K562 (cell line): ENCODE results near the gene SYTL2. TPM values are rescaled to one million over a fixed set of nuclear protein-coding genes. Genes with fewer than 3 reads are reported as not detected.

Source experiments
- ATAC-seq: fragments of 200-7000 bp; cut with Tn5 transposase; 3 replicates; pipeline ENCODE4 v1.9.1; 2020; ENCODE audit warnings: moderate library complexity
- BruUV-seq: library from RNA; stranded (reverse); fragments of 400-500 nt; replicated peaks from 2 replicates; lab custom pipeline; 2021; lab: Mats Ljungman, UMichigan
- CTCF ChIA-PET: fragments of 300-600 bp; formaldehyde crosslinking; extraction: SDS; loops from one replicate; lab custom pipeline; 2021; ENCODE audit warnings: low intra/inter-chr PET ratio; lab: Yijun Ruan, JAX
- POLR2A ChIA-PET: fragments of 300-600, 350-650 bp; sonication (Branson Sonifier 250); formaldehyde crosslinking; extraction: SDS; loops from one replicate; lab custom pipeline; 2021; ENCODE audit warnings: antibody characterized with exemption, inconsistent platforms; lab: Yijun Ruan, JAX
- DNase-seq, 4 experiments: peaks; one replicate each; pipeline versions ENCODE4 v3.0.0 to v3.0.0-alpha.2; 2011 to 2018; ENCODE audit warnings: low spot score in 3 of 4, mixed read lengths in 3 of 4; ENCODE audit errors: extremely low read depth in 1 of 4
- FAIRE-seq: peaks from 2 replicates; lab custom pipeline; 2011; peaks lifted over from hg19 to GRCh38; lab: Jason Lieb, UNC
- H2AFZ ChIP-seq: 2 replicates; pipeline ENCODE4 v1.6.0; 2011; ENCODE audit warnings: low read depth, low read length, control low read depth, inconsistent platforms
- H3K27ac ChIP-seq: fragments of 200-600 bp; 3 replicates; pipeline ENCODE4 v1.8.0; 2011; ENCODE audit warnings: low read depth, mild to moderate bottlenecking, control low read depth, inconsistent platforms, low read length, moderate library complexity, mixed read lengths; ENCODE audit errors: extremely low read depth
- H3K27me3 ChIP-seq, 2 experiments: fragments of 300-600 bp in 1 of 2; 2 replicates in 1 of 2; 3 replicates in 1 of 2; pipeline versions ENCODE4 v1.6.0 to v1.8.0; 2011; ENCODE audit warnings: inconsistent platforms in 2 of 2, low read length in 2 of 2, mild to moderate bottlenecking in 1 of 2, mixed read lengths in 1 of 2, moderate library complexity in 1 of 2; ENCODE audit not compliant: control insufficient read depth in 2 of 2, insufficient read depth in 2 of 2
- H3K36me3 ChIP-seq: fragments of 300-600 bp; 3 replicates; pipeline ENCODE4 v1.8.0; 2011; ENCODE audit warnings: mild to moderate bottlenecking, low read length, inconsistent platforms; ENCODE audit not compliant: control insufficient read depth, insufficient read depth
- H3K4me1 ChIP-seq, 2 experiments: fragments of 200-600 bp in 1 of 2; replicated peaks in 1 of 2; 2 replicates in 1 of 2; 3 replicates in 1 of 2; pipeline versions ENCODE4 v1.5.1 to v1.8.0; 2011; ENCODE audit warnings: inconsistent platforms in 2 of 2, low read length in 2 of 2, mild to moderate bottlenecking in 1 of 2, mixed read lengths in 1 of 2, moderate library complexity in 1 of 2; ENCODE audit not compliant: control insufficient read depth in 2 of 2, insufficient read depth in 2 of 2
- H3K4me2 ChIP-seq: 2 replicates; pipeline ENCODE4 v1.6.1; 2011; ENCODE audit warnings: low read length, control low read depth, inconsistent platforms, mixed read lengths; ENCODE audit not compliant: insufficient read depth
- H3K4me3 ChIP-seq: fragments of 200-600 bp; sonication (generic), shearing (Covaris generic); 2 replicates; pipeline ENCODE4 v1.5.1; 2016; ENCODE audit warnings: control low read depth, inconsistent platforms
- H3K79me2 ChIP-seq: fragments of 200-600 bp; 3 replicates; pipeline ENCODE4 v1.8.0; 2011; ENCODE audit warnings: low read length, inconsistent platforms; ENCODE audit not compliant: control insufficient read depth, insufficient read depth
- H3K9ac ChIP-seq, 2 experiments: 2 replicates each; pipeline versions ENCODE4 v1.6.0 to v1.6.1; 2011; ENCODE audit warnings: low read depth in 2 of 2, low read length in 2 of 2, control low read depth in 1 of 2, inconsistent platforms in 1 of 2, mild to moderate bottlenecking in 1 of 2, mixed read lengths in 1 of 2; ENCODE audit not compliant: insufficient read depth in 1 of 2
- H3K9me1 ChIP-seq: one replicate; pipeline ENCODE4 v1.6.0; 2011; ENCODE audit warnings: inconsistent platforms, mild to moderate bottlenecking, low read length, moderate library complexity; ENCODE audit not compliant: control insufficient read depth, insufficient read depth
- H3K9me3 ChIP-seq: replicated peaks from 2 replicates; pipeline ENCODE4 v1.5.1; 2011; ENCODE audit warnings: low read depth, low read length, inconsistent platforms; ENCODE audit not compliant: control insufficient read depth, insufficient read depth
- H4K20me1 ChIP-seq: replicated peaks from 2 replicates; pipeline ENCODE4 v1.6.1; 2011; ENCODE audit warnings: low read length, inconsistent platforms, mixed read lengths; ENCODE audit not compliant: control insufficient read depth, insufficient read depth
- CBFB ChIP-seq: sonication (generic); formaldehyde crosslinking; IDR thresholded peaks from 2 replicates; pipeline ENCODE4 v1.4.0; 2020; ENCODE audit warnings: mild to moderate bottlenecking, missing genetic modification reagents
- FOXJ3 ChIP-seq: sonication (generic); formaldehyde crosslinking; IDR thresholded peaks from 2 replicates; pipeline ENCODE4 v1.4.0; 2020; ENCODE audit warnings: mild to moderate bottlenecking, missing genetic modification reagents
- MCM5 ChIP-seq: fragments of 450-650 bp; IDR thresholded peaks from 2 replicates; pipeline ENCODE4 v1.6.1; 2016; ENCODE audit warnings: low read depth
- NFIC ChIP-seq: fragments of 450-650 bp; IDR thresholded peaks from 2 replicates; pipeline ENCODE4 v1.6.1; 2017; ENCODE audit warnings: mild to moderate bottlenecking, inconsistent platforms
- POLR2G ChIP-seq: fragments of 200-400 bp; formaldehyde crosslinking; IDR thresholded peaks from 2 replicates; pipeline ENCODE4 v1.6.1; 2017; ENCODE audit warnings: low read depth, mild to moderate bottlenecking, antibody characterized with exemption, low read length, moderate library complexity
- TAF15 ChIP-seq: fragments of 200-400 bp; formaldehyde crosslinking; IDR thresholded peaks from 2 replicates; pipeline ENCODE4 v1.6.1; 2017; ENCODE audit warnings: mild to moderate bottlenecking, low read depth, low read length, moderate library complexity
- U2AF1 ChIP-seq: fragments of 200-400 bp; formaldehyde crosslinking; optimal IDR thresholded peaks from 2 replicates; pipeline ENCODE3; 2017; ENCODE audit warnings: mild to moderate bottlenecking, low read depth, low read length, moderate library complexity
- ZNF347 ChIP-seq: fragments of 450-650 bp; formaldehyde crosslinking; IDR thresholded peaks from 2 replicates; pipeline ENCODE4 v1.4.0; 2020; ENCODE audit warnings: low read depth, mild to moderate bottlenecking, moderate library complexity
- ZNF695 ChIP-seq: fragments of 450-650 bp; formaldehyde crosslinking; IDR thresholded peaks from 2 replicates; pipeline ENCODE4 v1.4.0; 2020; ENCODE audit warnings: mild to moderate bottlenecking, moderate library complexity
- WGBS: fragments of 100-300 bp; shearing (Covaris generic); methylation state at CpG from one replicate; pipeline ENCODE4 v1.1.6; 2016; ENCODE audit warnings: low coverage, mixed read lengths; ENCODE audit not compliant: insufficient coverage; ENCODE audit errors: missing lambda C conversion rate; 5-methylcytosine and 5-hydroxymethylcytosine counted together
- in situ Hi-C: fragments of 300-500 bp; cut with MboI; formaldehyde crosslinking; loops from 4 replicates; pipeline ENCODE4 v1.15.0; 2018; ENCODE audit warnings: inconsistent platforms, mixed read lengths
- intact Hi-C: fragments of 100-400 bp; cut with micrococcal nuclease; formaldehyde crosslinking; loops from 2 replicates; pipeline ENCODE4 v1.14.2; 2022
- polyA plus RNA-seq, 8 experiments: library from polyadenylated mRNA; depleted of rRNA in 4 of 8; stranded (reverse) in 5 of 8; unstranded in 3 of 8; fragments of >200 nt; fragmentation: Nextera tagmentation in 2 of 8; fragmentation: Illumina TruSeq in 1 of 8; extraction: Ambion mirVana in 2 of 8; extraction: Trizol in 1 of 8; gene quantifications; 2 replicates each; pipeline versions ENCODE4 v1.2.1 to v1.2.3, GENCODE V29; 2011 to 2014; ENCODE audit warnings: inconsistent platforms in 1 of 8, missing spikeins in 1 of 8
- total RNA-seq, 7 experiments: library from RNA; depleted of rRNA in 6 of 7; stranded (reverse); fragments of >200 nt in 6 of 7; fragmentation: Illumina TruSeq in 2 of 7; extraction: Trizol in 2 of 7; gene quantifications; 2 replicates each; pipeline versions ENCODE4 v1.2.1 to v1.2.3, GENCODE V29; 2011 to 2021; ENCODE audit warnings: low replicate concordance in 1 of 7
- TF ChIP-seq, protein P1 (sequence below): fragments of 450-650 bp; formaldehyde crosslinking; IDR thresholded peaks from 2 replicates; pipeline ENCODE4 v1.4.0; 2020; ENCODE audit warnings: mild to moderate bottlenecking, moderate library complexity
- TF ChIP-seq, protein P2 (sequence below): fragments of 250-450 bp; sonication (Bioruptor Pico); IDR thresholded peaks from 2 replicates; pipeline ENCODE4 v1.5.0; 2021; ENCODE audit warnings: mild to moderate bottlenecking, moderate library complexity
- TF ChIP-seq, protein P3 (sequence below): IDR thresholded peaks from 2 replicates; pipeline ENCODE4 v1.6.1; 2011; ENCODE audit not compliant: insufficient read length; ENCODE audit errors: extremely low read depth

Gene SYTL2
- total and polyA plus RNA-seq, 9 of the 15 experiments (the other 6 are each of a cell fraction or from before 2014, with no cell fraction given), result 0.05 to 0.57 (median 0.35) TPM

DNA sequence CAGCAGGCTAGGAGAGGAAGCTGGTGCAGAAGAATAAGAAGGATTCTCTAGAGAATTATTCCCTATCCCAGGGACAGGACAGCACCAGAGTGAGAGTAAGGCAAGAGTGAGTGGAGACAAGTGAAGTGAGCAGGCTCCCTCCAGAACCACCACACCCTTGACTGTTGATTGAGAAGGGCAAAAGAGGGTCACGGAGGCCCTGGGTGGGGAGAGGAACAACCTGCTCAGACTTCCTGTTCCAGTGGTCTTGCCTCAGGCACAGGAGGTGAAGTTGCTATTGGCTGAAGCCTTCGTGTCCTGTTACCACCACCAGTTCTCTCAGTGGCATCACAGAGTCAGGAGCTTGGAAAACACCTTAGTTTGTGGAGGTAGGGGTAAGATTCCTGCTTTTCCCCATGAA lies 73.2 kb downstream of the SYTL2 start:
- Histone ChIP-seq H3K27me3 (peaks cover 0 to 7% of the 10 kb centered on the region in 2 experiments; a peak in 3 of 5 replicates), H3K36me3 (no peaks in the 10 kb centered on the region), H3K9me1 (no peaks in the 10 kb centered on the region), H3K9me3 (no peaks in the 10 kb centered on the region), H3K4me3 (no peak overlapping the region), H3K27ac (no peak overlapping the region), H3K9ac (no peak overlapping the region), H3K4me2 (no peak overlapping the region), H4K20me1 (no peaks in the 10 kb centered on the region), H3K4me1 (no peaks in the 10 kb centered on the region), H2AFZ (no peak overlapping the region), H3K79me2 (no peaks in the 10 kb centered on the region)
- DNase-seq (no peak), FAIRE-seq (no peak), ATAC-seq (no peak)
- no TSS peak for BruUV-seq
- intact Hi-C loops (no loop called here), in situ Hi-C loops (no loop called here)
- ChIA-PET POLR2A (interaction anchor here (1.1 kb wide), 1 partner anchor 12 kb away, joined by 3 read pairs; no protein-coding TSS in a partner anchor), CTCF (no interaction called here)
- WGBS, result 0% methylated on average over 2 of the region's 2 CpGs
- TF ChIP-seq, protein P1, sequence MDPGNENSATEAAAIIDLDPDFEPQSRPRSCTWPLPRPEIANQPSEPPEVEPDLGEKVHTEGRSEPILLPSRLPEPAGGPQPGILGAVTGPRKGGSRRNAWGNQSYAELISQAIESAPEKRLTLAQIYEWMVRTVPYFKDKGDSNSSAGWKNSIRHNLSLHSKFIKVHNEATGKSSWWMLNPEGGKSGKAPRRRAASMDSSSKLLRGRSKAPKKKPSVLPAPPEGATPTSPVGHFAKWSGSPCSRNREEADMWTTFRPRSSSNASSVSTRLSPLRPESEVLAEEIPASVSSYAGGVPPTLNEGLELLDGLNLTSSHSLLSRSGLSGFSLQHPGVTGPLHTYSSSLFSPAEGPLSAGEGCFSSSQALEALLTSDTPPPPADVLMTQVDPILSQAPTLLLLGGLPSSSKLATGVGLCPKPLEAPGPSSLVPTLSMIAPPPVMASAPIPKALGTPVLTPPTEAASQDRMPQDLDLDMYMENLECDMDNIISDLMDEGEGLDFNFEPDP (CRISPR knock-in tag), result no peak
- TF ChIP-seq CBFB (CRISPR knock-in tag) (no peak), POLR2G (no peak), MCM5 (no peak), FOXJ3 (no peak), ZNF347 (CRISPR knock-in tag) (no peak), ZNF695 (CRISPR knock-in tag) (no peak), TAF15 (no peak), NFIC (no peak), U2AF1 (no peak)
- TF ChIP-seq, protein P2, sequence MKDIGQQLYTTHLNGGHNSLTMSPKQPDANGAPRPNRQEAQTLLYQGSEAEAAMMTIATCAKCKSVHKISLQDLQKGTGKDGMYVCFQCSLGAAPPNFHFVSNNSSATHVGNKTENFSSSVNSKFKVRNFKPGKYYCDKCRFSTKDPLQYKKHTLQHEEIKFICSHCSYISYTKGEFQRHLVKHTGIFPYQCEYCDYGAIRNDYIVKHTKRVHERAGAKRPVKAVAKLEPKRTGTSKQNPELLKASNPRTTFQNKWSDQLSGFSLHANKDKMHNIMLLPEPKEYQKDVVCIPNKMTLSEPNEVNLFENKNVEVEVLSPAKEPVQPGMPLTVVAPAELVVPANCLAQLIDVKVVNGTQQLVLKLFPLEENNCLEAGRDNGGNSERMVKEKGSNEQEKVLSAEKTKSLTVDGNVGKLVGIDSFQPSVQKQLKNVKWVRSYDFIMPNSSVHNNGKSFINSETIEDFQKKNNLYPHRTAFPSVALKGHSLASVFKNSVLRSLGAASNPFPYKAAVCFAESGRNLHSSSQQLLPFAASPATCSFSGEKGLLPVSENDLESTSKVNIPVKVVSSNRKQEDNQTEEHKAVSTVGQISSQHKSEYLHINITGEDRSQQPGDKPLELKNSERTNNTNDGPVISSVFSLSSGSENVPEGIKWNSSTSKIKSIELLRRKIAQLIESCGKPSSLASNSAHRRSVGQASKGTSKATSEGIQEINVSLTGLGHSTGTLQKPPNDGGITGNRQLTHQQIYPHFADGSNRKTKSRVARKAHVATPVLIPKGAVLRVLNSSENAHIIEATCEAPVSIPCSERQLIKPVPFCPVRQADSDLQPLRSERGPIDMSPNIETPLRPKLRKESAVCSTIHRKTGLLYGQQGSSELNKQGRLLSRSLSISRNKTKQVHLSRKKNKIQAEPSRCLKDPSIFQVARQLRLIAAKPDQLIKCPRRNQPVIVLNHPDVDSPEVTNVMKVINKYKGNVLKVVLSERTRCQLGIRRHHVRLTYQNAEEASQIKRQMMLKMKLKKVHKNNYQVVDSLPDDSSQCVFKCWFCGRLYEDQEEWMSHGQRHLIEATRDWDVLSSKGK (CRISPR knock-in tag), result no peak
- TF ChIP-seq, protein P3, sequence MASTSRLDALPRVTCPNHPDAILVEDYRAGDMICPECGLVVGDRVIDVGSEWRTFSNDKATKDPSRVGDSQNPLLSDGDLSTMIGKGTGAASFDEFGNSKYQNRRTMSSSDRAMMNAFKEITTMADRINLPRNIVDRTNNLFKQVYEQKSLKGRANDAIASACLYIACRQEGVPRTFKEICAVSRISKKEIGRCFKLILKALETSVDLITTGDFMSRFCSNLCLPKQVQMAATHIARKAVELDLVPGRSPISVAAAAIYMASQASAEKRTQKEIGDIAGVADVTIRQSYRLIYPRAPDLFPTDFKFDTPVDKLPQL, result no peak
